OCI-LY3 (cell line): ENCODE data around the gene LTBR.

Source experiments
- H2AFZ ChIP-seq: fragments of 200-600, 300-600 bp; shearing (Covaris generic); 2 replicates; pipeline ENCODE4 v1.6.0; 2014; ENCODE audit warnings: antibody characterized with exemption, low read depth, low read length
- H3K27ac ChIP-seq: fragments of 200-600, 300-600 bp; sonication (generic); 2 replicates; pipeline ENCODE4 v1.5.1; 2014; ENCODE audit warnings: mild to moderate bottlenecking, low read length, moderate library complexity, mixed read lengths
- H3K27me3 ChIP-seq: fragments of 200-600, 300-600 bp; sonication (generic); 2 replicates; pipeline ENCODE4 v1.6.1; 2014; ENCODE audit warnings: low read depth, low read length, mixed read lengths
- H3K36me3 ChIP-seq: fragments of 200-600, 300-600 bp; sonication (generic); replicated peaks from 2 replicates; pipeline ENCODE3; 2014; ENCODE audit warnings: low read depth, low read length, mixed read lengths
- H3K4me1 ChIP-seq: fragments of 300-600, 200-600 bp; sonication (generic); 2 replicates; pipeline ENCODE4 v1.6.1; 2014; ENCODE audit warnings: low read length, mixed read lengths
- H3K4me2 ChIP-seq: fragments of 200-600, 300-600 bp; sonication (generic); 2 replicates; pipeline ENCODE4 v1.6.1; 2014; ENCODE audit warnings: low read length, mixed read lengths
- H3K4me3 ChIP-seq: fragments of 300-600, 200-600 bp; sonication (generic); 2 replicates; pipeline ENCODE4 v1.5.1; 2014; ENCODE audit warnings: antibody characterized with exemption, mild to moderate bottlenecking, low read length, moderate library complexity
- H3K79me2 ChIP-seq: fragments of 300-600, 200-600 bp; shearing (Covaris generic); 2 replicates; pipeline ENCODE4 v1.6.1; 2014; ENCODE audit warnings: mild to moderate bottlenecking, low read length, mixed read lengths
- H3K9ac ChIP-seq: fragments of 300-600, 200-600 bp; shearing (Covaris generic); 2 replicates; pipeline ENCODE4 v1.6.0; 2014; ENCODE audit warnings: mild to moderate bottlenecking, low read length, moderate library complexity
- H3K9me3 ChIP-seq: fragments of 200-600, 300-600 bp; shearing (Covaris generic); 2 replicates; pipeline ENCODE4 v1.6.1; 2014; ENCODE audit warnings: low read length, mixed read lengths; ENCODE audit not compliant: insufficient read depth
- H4K20me1 ChIP-seq: fragments of 200-600, 300-600 bp; sonication (generic); 2 replicates; pipeline ENCODE4 v1.6.1; 2016; ENCODE audit warnings: low read length, mixed read lengths; ENCODE audit not compliant: insufficient read depth
- EZH2phosphoT487 ChIP-seq: fragments of 200-600 bp; shearing (Covaris generic); IDR thresholded peaks from 2 replicates; pipeline ENCODE4 v1.6.1; 2018; ENCODE audit warnings: antibody characterized with exemption, mixed run types, low read depth
- TF ChIP-seq, protein P1 (sequence below): fragments of 200-600, 300-600 bp; sonication (generic); IDR thresholded peaks from 2 replicates; pipeline ENCODE4 v1.5.1; 2014; ENCODE audit warnings: antibody characterized with exemption, low read length, low read depth

The LTBR gene

DNA sequence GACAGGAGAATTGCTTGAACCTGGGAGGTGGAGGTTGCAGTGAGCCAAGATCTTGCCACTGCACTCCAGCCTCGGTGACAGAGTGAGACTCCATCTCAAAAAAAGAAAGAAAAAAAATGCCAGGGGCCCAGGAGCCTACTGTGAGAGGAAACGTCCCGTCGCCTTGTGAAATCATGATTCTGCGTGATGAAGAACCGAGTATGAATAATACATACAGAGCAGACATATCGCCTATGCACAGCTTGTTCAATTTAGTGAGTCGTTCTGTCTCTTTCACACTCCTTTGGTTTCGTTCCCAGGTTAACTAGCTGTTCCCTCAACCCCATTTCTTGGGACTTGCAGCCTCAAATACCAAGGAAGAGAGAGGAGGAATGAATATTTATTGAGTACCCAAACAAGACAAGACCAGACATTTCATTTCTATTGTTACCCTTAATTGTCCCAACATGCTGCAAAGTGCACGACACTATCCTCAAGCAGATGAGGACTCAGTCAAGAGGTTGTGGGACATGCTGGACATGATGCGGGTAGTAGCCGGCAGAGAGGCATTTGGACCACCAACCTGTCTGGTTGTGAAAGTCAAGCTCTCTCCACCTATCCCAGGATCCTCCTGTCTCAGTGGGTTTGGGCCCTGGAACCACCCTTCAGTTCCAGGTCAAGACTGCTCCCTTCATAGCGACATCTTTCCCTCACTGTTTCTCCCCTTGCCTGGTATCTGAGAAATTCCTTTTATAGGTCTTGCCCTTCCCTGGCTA, 52.2 kb downstream of the LTBR start:
- H3K4me1 ChIP-seq: peaks cover 6% of the 10 kb centered on the region; the same call in 1 of the 2 replicates
- no peaks in the 10 kb centered on the region for H3K79me2 ChIP-seq
- H3K36me3 ChIP-seq: no peaks in the 10 kb centered on the region
- no peak overlapping the region for H2AFZ ChIP-seq
- H3K4me2 ChIP-seq: no peak overlapping the region
- no peaks in the 10 kb centered on the region for H3K27me3 ChIP-seq
- TF ChIP-seq, protein P1, sequence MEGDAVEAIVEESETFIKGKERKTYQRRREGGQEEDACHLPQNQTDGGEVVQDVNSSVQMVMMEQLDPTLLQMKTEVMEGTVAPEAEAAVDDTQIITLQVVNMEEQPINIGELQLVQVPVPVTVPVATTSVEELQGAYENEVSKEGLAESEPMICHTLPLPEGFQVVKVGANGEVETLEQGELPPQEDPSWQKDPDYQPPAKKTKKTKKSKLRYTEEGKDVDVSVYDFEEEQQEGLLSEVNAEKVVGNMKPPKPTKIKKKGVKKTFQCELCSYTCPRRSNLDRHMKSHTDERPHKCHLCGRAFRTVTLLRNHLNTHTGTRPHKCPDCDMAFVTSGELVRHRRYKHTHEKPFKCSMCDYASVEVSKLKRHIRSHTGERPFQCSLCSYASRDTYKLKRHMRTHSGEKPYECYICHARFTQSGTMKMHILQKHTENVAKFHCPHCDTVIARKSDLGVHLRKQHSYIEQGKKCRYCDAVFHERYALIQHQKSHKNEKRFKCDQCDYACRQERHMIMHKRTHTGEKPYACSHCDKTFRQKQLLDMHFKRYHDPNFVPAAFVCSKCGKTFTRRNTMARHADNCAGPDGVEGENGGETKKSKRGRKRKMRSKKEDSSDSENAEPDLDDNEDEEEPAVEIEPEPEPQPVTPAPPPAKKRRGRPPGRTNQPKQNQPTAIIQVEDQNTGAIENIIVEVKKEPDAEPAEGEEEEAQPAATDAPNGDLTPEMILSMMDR: no peak
- no peak for TF ChIP-seq EZH2phosphoT487
- H4K20me1 ChIP-seq: no peaks in the 10 kb centered on the region
- no peak overlapping the region for H3K9ac ChIP-seq
- H3K27ac ChIP-seq: no peak overlapping the region
- H3K4me3 ChIP-seq: no peak overlapping the region
- H3K9me3 ChIP-seq: no peaks in the 10 kb centered on the region

DNA sequence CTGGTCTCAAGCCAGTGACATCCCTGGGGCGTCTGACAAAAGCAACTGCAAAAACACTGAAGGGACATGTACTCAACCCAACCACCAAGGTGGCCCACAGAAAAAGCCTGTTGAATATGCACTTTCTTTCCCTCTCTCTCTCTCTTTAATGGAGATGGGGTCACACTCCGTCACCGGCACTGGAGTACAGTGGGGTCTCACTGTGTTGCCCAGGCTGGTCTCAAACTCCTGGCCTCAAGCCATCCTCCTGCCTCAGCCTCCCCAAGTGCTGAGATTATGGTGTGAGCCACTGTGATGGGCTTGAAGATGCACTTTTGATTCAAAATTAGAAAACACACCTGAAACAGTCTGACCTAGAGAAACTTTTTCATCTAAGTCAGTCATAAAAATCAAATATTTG, 53.6 kb downstream of the LTBR start:
- Histone ChIP-seq H3K4me3 (no peak overlapping the region), H3K9me3 (no peaks in the 10 kb centered on the region), H3K4me1 (peaks cover 5% of the 10 kb centered on the region; the same call in 1 of the 2 replicates), H3K79me2 (no peaks in the 10 kb centered on the region), H2AFZ (no peak overlapping the region), H3K27me3 (no peaks in the 10 kb centered on the region), H3K36me3 (no peaks in the 10 kb centered on the region), H3K4me2 (no peak overlapping the region), H3K9ac (no peak overlapping the region), H3K27ac (no peak overlapping the region), H4K20me1 (no peaks in the 10 kb centered on the region)
- no peak for TF ChIP-seq EZH2phosphoT487
- TF ChIP-seq, protein P1: no peak

DNA sequence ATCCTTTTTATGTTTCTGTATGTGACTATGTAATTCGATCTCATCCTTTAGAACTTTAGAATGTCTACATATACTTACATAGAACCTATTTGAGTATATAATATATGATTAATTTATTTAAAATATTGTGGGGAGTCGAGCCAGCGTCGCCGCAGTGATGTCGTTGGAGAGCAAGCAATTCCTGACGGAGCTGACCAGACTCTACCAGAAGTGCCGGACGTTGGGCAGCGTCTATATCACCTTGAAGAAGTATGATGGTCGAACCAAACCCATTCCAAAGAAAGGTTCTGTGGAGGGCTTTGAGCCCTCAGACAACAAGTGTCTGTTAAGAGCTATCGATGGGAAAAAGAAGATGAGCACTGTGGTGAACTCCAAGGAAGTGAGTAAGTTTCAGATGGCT, 54.4 kb downstream of the LTBR start:
- Histone ChIP-seq H3K4me3 (no peak overlapping the region), H3K4me2 (no peak overlapping the region), H3K79me2 (no peaks in the 10 kb centered on the region), H3K9me3 (no peaks in the 10 kb centered on the region), H3K4me1 (peaks cover 4% of the 10 kb centered on the region), H3K27me3 (no peaks in the 10 kb centered on the region), H3K27ac (no peak overlapping the region), H3K9ac (no peak overlapping the region), H3K36me3 (no peaks in the 10 kb centered on the region), H2AFZ (no peak overlapping the region), H4K20me1 (no peaks in the 10 kb centered on the region)
- TF ChIP-seq, protein P1: no peak
- no peak for TF ChIP-seq EZH2phosphoT487

DNA sequence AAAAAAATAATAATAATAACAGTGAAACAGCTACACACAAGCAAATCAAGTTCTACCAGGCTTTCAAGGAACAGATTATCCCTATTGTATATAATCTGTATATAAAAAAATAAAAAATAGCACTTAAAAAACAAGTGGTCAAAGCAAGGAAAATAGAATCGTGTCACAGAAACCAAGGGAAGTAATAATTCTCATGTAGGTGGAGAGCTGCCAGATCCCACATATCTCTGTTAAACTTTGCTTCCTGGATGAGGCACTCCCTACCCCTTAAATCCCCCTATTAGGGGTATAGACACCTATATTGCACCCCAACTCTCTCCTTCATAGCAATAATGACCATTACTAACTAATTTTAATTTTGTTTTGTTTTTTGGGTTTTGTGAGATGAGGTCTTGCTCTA, 56.4 kb downstream of the LTBR start:
- no peaks in the 10 kb centered on the region for H3K36me3 ChIP-seq
- H3K27me3 ChIP-seq: no peaks in the 10 kb centered on the region
- no peak overlapping the region for H3K9ac ChIP-seq
- no peaks in the 10 kb centered on the region for H4K20me1 ChIP-seq
- no peaks in the 10 kb centered on the region for H3K79me2 ChIP-seq
- H3K4me2 ChIP-seq: no peak overlapping the region
- no peak overlapping the region for H2AFZ ChIP-seq
- peaks cover 13% of the 10 kb centered on the region for H3K4me1 ChIP-seq
- no peak for TF ChIP-seq EZH2phosphoT487
- TF ChIP-seq, protein P1: no peak
- H3K27ac ChIP-seq: no peak overlapping the region
- peaks cover 11% of the 10 kb centered on the region; the same call in 1 of the 2 replicates for H3K9me3 ChIP-seq
- no peak overlapping the region for H3K4me3 ChIP-seq
